Measurements from ENCODE around the gene ZNF784.

Gene ZNF784

GRCh38 chr19:55667006-55667381, 42.6 kb upstream of the ZNF784 start:
- CTCF ChIA-PET: interaction anchor here (1.0 kb wide), 1 partner anchor 13 kb away, joined by 3 read pairs; no protein-coding TSS in a partner anchor
- no peak for DNase-seq (ENCODE audit: extremely low spot score)
- TF ChIP-seq BHLHE40 (IDR thresholded peaks at IDR 0.05; ENCODE audit: borderline replicate concordance) (no peak), ZNF384 (IDR thresholded peaks at IDR 0.05) (no peak), TARDBP (IDR thresholded peaks at IDR 0.05) (no peak), ARNT (IDR thresholded peaks at IDR 0.05) (no peak)
- POLR2A ChIA-PET: no interaction called here

GRCh38 chr19:55666343-55667005, 42.1 kb upstream of the ZNF784 start:
- ChIA-PET POLR2A (no interaction called here), CTCF (interaction anchor here (1.0 kb wide), 1 partner anchor 12 kb away, joined by 3 read pairs; no protein-coding TSS in a partner anchor)
- TF ChIP-seq NFRKB (IDR thresholded peaks at IDR 0.05) (no peak), ZNF384 (IDR thresholded peaks at IDR 0.05) (no peak), SP1 (IDR thresholded peaks at IDR 0.05) (no peak), FOXA1 (IDR thresholded peaks at IDR 0.05) (no peak), FOXM1 (IDR thresholded peaks at IDR 0.05; ENCODE audit: borderline replicate concordance) (no peak), SUZ12 (IDR thresholded peaks at IDR 0.05) (no peak), FOXK2 (IDR thresholded peaks at IDR 0.05) (no peak), CTBP1 (IDR thresholded peaks at IDR 0.05; ENCODE audit: borderline replicate concordance) (no peak), HDGF (IDR thresholded peaks at IDR 0.05; ENCODE audit: borderline replicate concordance) (no peak), ELF4 (IDR thresholded peaks at IDR 0.05) (no peak), BHLHE40 (IDR thresholded peaks at IDR 0.05; ENCODE audit: borderline replicate concordance) (no peak), TARDBP (IDR thresholded peaks at IDR 0.05) (no peak), L3MBTL2 (conservative IDR thresholded peaks at IDR 0.05) (no peak)
- DNase-seq (ENCODE audit: extremely low spot score): no peak

GRCh38 chr19:55663846-55664536, 39.6 kb upstream of the ZNF784 start:
- ChIA-PET POLR2A (interaction anchor here (0.9 to 1.0 kb wide), 2 partner anchors 10 to 29 kb away, joined by 4 read pairs; no protein-coding TSS in a partner anchor), CTCF (no interaction called here)
- no peak for TF ChIP-seq LEF1 (IDR thresholded peaks at IDR 0.05; ENCODE audit: borderline replicate concordance)
- TF ChIP-seq TARDBP (IDR thresholded peaks at IDR 0.05): no peak
- no peak for TF ChIP-seq PKNOX1 (IDR thresholded peaks at IDR 0.05)
- no peak for TF ChIP-seq NFRKB (IDR thresholded peaks at IDR 0.05)
- no peak for TF ChIP-seq FOXK2 (IDR thresholded peaks at IDR 0.05)
- no peak for TF ChIP-seq BHLHE40 (IDR thresholded peaks at IDR 0.05; ENCODE audit: borderline replicate concordance)
- no peak for DNase-seq (ENCODE audit: extremely low spot score)

- TF ChIP-seq FOXK2 (IDR thresholded peaks at IDR 0.05) (no peak), SP1 (IDR thresholded peaks at IDR 0.05) (no peak), HDGF (IDR thresholded peaks at IDR 0.05; ENCODE audit: borderline replicate concordance) (no peak), BHLHE40 (IDR thresholded peaks at IDR 0.05; ENCODE audit: borderline replicate concordance) (no peak), SUZ12 (IDR thresholded peaks at IDR 0.05) (no peak), ZNF384 (IDR thresholded peaks at IDR 0.05) (no peak), FOXA1 (IDR thresholded peaks at IDR 0.05) (no peak), FOXM1 (IDR thresholded peaks at IDR 0.05; ENCODE audit: borderline replicate concordance) (no peak), L3MBTL2 (conservative IDR thresholded peaks at IDR 0.05) (no peak), LEF1 (IDR thresholded peaks at IDR 0.05; ENCODE audit: borderline replicate concordance) (no peak), ELF4 (IDR thresholded peaks at IDR 0.05) (no peak), TARDBP (IDR thresholded peaks at IDR 0.05) (no peak), ARNT (IDR thresholded peaks at IDR 0.05) (no peak), CTBP1 (IDR thresholded peaks at IDR 0.05; ENCODE audit: borderline replicate concordance) (no peak), PKNOX1 (IDR thresholded peaks at IDR 0.05) (no peak), NFRKB (IDR thresholded peaks at IDR 0.05) (no peak)
- POLR2A ChIA-PET: no interaction called here
- CTCF ChIA-PET: no interaction called here
- DNase-seq (ENCODE audit: extremely low spot score): no peak
Observed at GRCh38 chr19:55661826-55662225, 37.5 kb upstream of the ZNF784 start.

- CTCF ChIA-PET: interaction anchor here (1.1 kb wide), 1 partner anchor 10 kb away, joined by 4 read pairs; no protein-coding TSS in a partner anchor
Observed at GRCh38 chr19:55660991-55661390, 36.6 kb upstream of the ZNF784 start.

More at GRCh38 chr19:55660991-55661390, 36.6 kb upstream of the ZNF784 start:
- TF ChIP-seq PKNOX1 (IDR thresholded peaks at IDR 0.05) (no peak), FOXM1 (IDR thresholded peaks at IDR 0.05; ENCODE audit: borderline replicate concordance) (no peak), NFRKB (IDR thresholded peaks at IDR 0.05) (no peak), L3MBTL2 (conservative IDR thresholded peaks at IDR 0.05) (no peak), CTBP1 (IDR thresholded peaks at IDR 0.05; ENCODE audit: borderline replicate concordance) (no peak), ZNF384 (IDR thresholded peaks at IDR 0.05) (no peak), HDGF (IDR thresholded peaks at IDR 0.05; ENCODE audit: borderline replicate concordance) (no peak), SP1 (IDR thresholded peaks at IDR 0.05) (no peak), ARNT (IDR thresholded peaks at IDR 0.05) (no peak), BHLHE40 (IDR thresholded peaks at IDR 0.05; ENCODE audit: borderline replicate concordance) (no peak)
- no peak for DNase-seq (ENCODE audit: extremely low spot score)
- POLR2A ChIA-PET: no interaction called here

All from HEK293T (cell line).